GM21723 (cell line): ENCODE data around the gene MAPK4.
"Not testable (repeated sequence)": the region's sequence is repeated elsewhere in the genome, so short reads cannot be mapped to it uniquely, and the experiment has no call there.

ENCODE experiments used
- ATAC-seq: cut with Tn5 transposase; IDR thresholded peaks from one replicate; pipeline ENCODE4 v1.9.1; 2021; ENCODE audit warnings: mild to moderate bottlenecking, moderate library complexity; ENCODE audit not compliant: unreplicated experiment

MAPK4 gene

GRCh38 chr18:50573679-50574078, 13.8 kb downstream of the MAPK4 start:
- ATAC-seq, result no peak

DNA sequence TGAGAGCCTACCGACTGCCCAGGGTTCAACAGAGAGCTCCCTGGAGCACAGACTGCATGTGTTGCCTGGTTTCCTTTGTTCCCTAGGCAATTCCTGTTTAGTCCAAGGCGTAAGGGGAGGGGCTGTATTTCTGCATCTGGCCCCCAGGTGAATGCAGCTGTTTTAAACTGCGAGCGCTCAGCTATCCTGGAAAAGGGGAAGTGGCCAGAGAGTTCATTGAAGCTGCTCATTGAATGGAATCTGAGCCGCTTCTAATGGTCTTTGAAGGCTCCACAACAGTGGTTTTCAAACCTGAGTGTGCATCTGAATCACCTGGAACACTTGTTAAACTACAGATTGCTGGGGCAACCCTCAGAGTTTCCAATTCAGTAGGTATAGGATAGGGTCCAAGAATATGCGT, 18.1 kb downstream of the MAPK4 start:
- no peak for ATAC-seq

- no peak for ATAC-seq
Measured at GRCh38 chr18:50578651-50579050, 18.8 kb downstream of the MAPK4 start.

GRCh38 chr18:50579061-50579774, 19.3 kb downstream of the MAPK4 start:
- no peak for ATAC-seq

- ATAC-seq, result no peak
Measured at GRCh38 chr18:50581517-50581916, 21.6 kb downstream of the MAPK4 start.

- ATAC-seq, result no peak
Measured at GRCh38 chr18:50582500-50582899, 22.6 kb downstream of the MAPK4 start.

DNA sequence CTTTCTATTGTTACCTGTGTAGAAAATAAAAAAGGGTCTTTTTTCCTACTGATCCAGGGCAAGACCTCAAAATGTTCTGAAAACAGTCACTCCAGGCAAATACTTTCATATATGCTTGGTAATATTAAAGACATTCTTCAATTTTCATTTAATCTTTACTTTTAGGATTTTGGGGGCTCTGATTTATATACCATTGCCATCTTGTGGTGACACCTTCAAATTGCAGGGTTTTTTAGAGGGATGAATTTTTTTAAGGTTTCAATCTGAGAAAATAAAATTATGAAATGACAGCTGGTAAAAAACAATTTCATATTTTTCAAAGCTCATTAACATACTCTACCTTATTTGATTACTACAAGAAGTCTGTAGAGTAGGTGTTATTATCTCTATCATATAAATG, 26.8 kb downstream of the MAPK4 start:
- ATAC-seq, result no peak

DNA sequence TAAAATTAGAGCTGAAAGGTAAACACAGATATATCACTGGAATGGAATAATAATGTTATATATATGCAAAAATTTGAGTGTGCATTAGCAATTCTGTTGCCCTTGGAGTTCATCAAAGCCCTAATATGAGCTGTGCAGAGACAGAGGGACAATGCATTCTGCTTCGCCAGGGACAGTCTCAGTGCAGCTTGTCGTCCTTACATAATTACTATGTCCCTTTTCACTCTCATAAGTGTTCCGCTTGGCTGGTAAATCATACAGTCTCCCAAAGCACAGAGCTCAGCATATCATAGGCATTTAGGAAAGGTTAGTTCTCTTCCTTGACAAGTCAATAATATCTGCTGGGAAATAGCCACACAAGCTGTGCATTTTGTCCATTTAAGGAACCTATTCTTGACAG, 30.7 kb downstream of the MAPK4 start:
- ATAC-seq, result no peak

GRCh38 chr18:50594012-50594411, 34.1 kb downstream of the MAPK4 start:
- ATAC-seq, result no peak

DNA sequence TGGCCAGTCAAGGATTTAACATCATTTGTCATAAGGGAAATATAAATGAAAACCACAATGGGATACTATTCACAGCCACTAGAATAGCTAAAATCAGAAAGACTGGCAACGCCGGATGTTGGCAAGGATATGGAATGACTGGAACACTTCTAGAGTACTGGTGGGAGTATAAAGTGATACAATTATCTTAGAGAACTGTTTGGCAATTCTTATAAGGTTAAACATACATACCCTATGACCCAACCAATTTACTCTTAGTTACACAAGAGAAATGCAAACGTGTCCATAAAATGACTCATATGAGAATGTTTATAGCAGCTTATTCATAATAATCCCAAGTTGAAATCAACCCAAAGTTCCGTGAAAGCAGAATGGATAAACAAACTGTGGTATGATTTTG, 35.1 kb downstream of the MAPK4 start:
- ATAC-seq, result no peak

DNA sequence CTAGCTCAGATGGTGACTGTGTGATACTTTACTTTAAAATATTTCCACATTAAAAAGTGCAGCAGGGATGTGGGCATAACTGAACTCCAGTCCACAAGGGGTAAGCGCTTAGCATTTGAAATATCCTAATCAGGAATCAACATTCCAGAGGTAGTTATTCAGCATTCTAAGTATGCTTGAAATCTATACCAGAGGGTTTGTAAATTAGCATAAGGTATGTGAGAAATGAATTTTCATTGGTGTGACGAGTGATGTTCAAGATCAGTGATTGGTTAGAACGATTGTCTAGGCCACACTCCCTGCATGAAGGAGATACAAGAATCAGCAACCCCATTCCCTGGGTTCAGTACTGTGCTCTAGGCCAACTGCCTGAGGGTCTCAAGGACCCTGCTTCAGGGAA, 42.6 kb downstream of the MAPK4 start:
- no peak for ATAC-seq

DNA sequence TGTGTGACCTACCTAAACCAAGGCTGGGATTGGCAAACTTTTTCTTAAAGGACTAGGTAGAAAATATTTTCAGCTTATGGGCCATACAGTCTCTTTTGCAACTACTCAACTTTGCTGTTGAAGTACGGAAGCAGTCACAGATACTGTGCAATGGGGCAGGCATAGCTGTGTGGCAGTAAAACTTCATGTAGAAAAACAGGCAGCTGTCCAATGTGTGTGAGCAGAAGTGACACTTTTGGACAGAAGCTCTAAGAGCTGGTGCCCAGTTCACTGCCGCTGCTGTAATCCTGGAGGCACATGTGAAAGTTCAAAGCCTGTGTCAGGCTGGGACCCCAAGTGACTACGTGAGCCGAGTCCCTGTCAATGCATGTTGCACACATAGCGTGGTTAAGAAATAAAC, 46.7 kb downstream of the MAPK4 start:
- ATAC-seq, result no peak

GRCh38 chr18:50607378-50607926, 47.6 kb downstream of the MAPK4 start:
- no peak for ATAC-seq

GRCh38 chr18:50609171-50609570, 49.3 kb downstream of the MAPK4 start:
- ATAC-seq, result not testable (repeated sequence)

GRCh38 chr18:50610349-50610748, 50.5 kb downstream of the MAPK4 start:
- no peak for ATAC-seq

- no peak for ATAC-seq
Measured at GRCh38 chr18:50611529-50611941, 51.6 kb downstream of the MAPK4 start.

GRCh38 chr18:50614838-50615237, 55.0 kb downstream of the MAPK4 start:
- ATAC-seq, result no peak

- ATAC-seq, result no peak
Measured at GRCh38 chr18:50616484-50617048, 56.7 kb downstream of the MAPK4 start.

DNA sequence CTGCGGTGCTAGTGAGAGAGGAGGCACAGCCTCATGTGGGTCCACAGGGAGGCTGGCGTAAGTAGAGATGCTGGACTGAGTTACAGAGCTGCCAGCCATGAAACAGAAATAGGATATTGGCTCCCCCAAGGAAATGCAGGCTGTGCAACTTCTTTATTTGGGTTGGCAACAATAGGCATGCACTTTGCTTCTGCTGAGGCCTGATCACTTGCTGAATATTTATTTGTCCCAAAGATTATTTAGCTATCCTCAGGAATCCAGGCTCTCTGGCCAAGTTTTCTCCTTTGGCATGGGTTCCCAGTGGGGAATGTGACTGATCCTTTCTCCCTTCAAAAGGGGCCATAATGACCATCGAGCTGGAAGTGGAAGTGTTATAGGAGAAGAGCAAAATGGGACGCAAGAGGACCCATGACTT, 60.0 kb downstream of the MAPK4 start:
- ATAC-seq, result no peak

GRCh38 chr18:50620319-50620718, 60.4 kb downstream of the MAPK4 start:
- ATAC-seq, result no peak

GRCh38 chr18:50621366-50621765, 61.5 kb downstream of the MAPK4 start:
- ATAC-seq, result no peak

GRCh38 chr18:50622320-50622719, 62.4 kb downstream of the MAPK4 start:
- ATAC-seq, result no peak
